WTC11 (cell line): Measurements from ENCODE around the gene CACNB4.

Experiments
- CREB1 ChIP-seq: sonication (generic); formaldehyde crosslinking; IDR thresholded peaks from 2 replicates; pipeline ENCODE4 v1.8.0; 2023; ENCODE audit warnings: mild to moderate bottlenecking, missing genetic modification reagents
- CTCF ChIP-seq: fragments of 200-600 bp; IDR thresholded peaks from 2 replicates; pipeline ENCODE4 v1.8.0; 2022; ENCODE audit warnings: antibody characterized with exemption
- ELF4 ChIP-seq: sonication (generic); formaldehyde crosslinking; IDR thresholded peaks from 2 replicates; pipeline ENCODE4 v1.8.1; 2022; ENCODE audit warnings: low read depth, mild to moderate bottlenecking, moderate library complexity, missing genetic modification reagents
- FOXJ3 ChIP-seq: sonication (generic); formaldehyde crosslinking; IDR thresholded peaks from 2 replicates; pipeline ENCODE4 v1.9.0; 2021; ENCODE audit warnings: missing genetic modification reagents, mild to moderate bottlenecking, borderline replicate concordance
- FOXP1 ChIP-seq: sonication (generic); formaldehyde crosslinking; IDR thresholded peaks from 2 replicates; pipeline ENCODE4 v1.8.0; 2022; ENCODE audit warnings: missing genetic modification reagents, mild to moderate bottlenecking, moderate library complexity, borderline replicate concordance
- HMGXB4 ChIP-seq: sonication (generic); formaldehyde crosslinking; IDR thresholded peaks from 2 replicates; pipeline ENCODE4 v1.8.1; 2023; ENCODE audit warnings: mild to moderate bottlenecking, moderate library complexity, missing genetic modification reagents
- IRF1 ChIP-seq: sonication (generic); formaldehyde crosslinking; IDR thresholded peaks from 2 replicates; pipeline ENCODE4 v1.8.0; 2023; ENCODE audit warnings: missing genetic modification reagents
- JUN ChIP-seq: sonication (generic); formaldehyde crosslinking; IDR thresholded peaks from 2 replicates; pipeline ENCODE4 v1.8.0; 2023; ENCODE audit warnings: mild to moderate bottlenecking, missing genetic modification reagents
- MAX ChIP-seq: sonication (generic); formaldehyde crosslinking; IDR thresholded peaks from 2 replicates; pipeline ENCODE4 v1.8.0; 2022; ENCODE audit warnings: mild to moderate bottlenecking, missing genetic modification reagents
- PREB ChIP-seq: sonication (generic); formaldehyde crosslinking; IDR thresholded peaks from 2 replicates; pipeline ENCODE4 v1.8.1; 2022; ENCODE audit warnings: mild to moderate bottlenecking, missing genetic modification reagents, moderate library complexity, borderline replicate concordance
- SP1 ChIP-seq: sonication (generic); formaldehyde crosslinking; conservative IDR thresholded peaks from 2 replicates; pipeline ENCODE4 v1.8.1; 2022; ENCODE audit warnings: missing genetic modification reagents
- USF1 ChIP-seq: sonication (generic); formaldehyde crosslinking; IDR thresholded peaks from 2 replicates; pipeline ENCODE4 v1.8.0; 2022; ENCODE audit warnings: mild to moderate bottlenecking, missing genetic modification reagents
- ZNF219 ChIP-seq: sonication (generic); formaldehyde crosslinking; IDR thresholded peaks from 2 replicates; pipeline ENCODE4 v1.8.0; 2023; ENCODE audit warnings: missing genetic modification reagents, mild to moderate bottlenecking, borderline replicate concordance

- no peak for TF ChIP-seq CTCF
- TF ChIP-seq MAX (CRISPR knock-in tag): no peak
- no peak for TF ChIP-seq SP1 (CRISPR knock-in tag)
- no peak for TF ChIP-seq HMGXB4 (CRISPR knock-in tag)
- no peak for TF ChIP-seq ELF4 (CRISPR knock-in tag)
- TF ChIP-seq JUN: no peak
- TF ChIP-seq CREB1 (CRISPR knock-in tag): no peak
- no peak for TF ChIP-seq PREB
- no peak for TF ChIP-seq IRF1 (CRISPR knock-in tag)
- no peak for TF ChIP-seq USF1
- TF ChIP-seq ZNF219 (CRISPR knock-in tag): no peak
- no peak for TF ChIP-seq FOXP1 (CRISPR knock-in tag)
- TF ChIP-seq FOXJ3 (CRISPR knock-in tag): no peak
Measured at GRCh38 chr2:151841047-151841424, 257.8 kb downstream of the CACNB4 start.
